ENCODE results near the gene TAF15.

DNA sequence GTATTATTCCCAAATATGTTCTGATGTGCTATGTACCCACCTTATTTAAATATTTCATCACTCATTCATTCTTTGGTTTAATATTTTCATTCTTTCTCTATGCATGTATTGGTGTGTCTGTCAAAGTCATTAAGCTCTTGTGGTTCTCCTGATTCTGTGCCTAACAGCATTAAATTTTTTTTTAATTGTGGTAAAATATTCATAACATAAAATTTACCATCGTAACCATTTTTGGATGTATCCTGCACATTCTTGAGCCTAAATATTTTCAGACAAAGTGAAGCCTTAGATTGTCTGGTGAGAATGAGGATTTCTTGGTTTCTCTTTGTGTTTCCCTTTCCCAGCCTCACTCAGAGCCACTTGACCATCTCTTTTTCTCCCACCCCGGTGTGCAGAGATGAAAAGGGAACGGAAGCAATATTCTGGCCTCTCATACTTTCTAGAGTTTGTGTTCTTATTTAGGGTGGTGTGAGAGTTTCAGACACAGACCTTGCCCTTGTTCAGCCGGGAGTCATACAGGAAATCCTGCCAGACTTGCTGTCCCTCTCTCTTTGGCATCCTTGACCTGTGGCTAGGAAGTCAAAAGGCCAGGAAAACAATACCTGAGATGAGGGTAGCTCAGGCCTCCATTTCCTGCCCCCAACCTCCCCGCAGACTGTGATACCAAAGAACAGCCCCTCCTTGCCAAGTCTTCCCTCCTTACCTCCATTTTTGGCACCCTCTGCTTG, 66.0 kb downstream of the TAF15 start:
- TF ChIP-seq CTCF (IDR thresholded peaks at IDR 0.05) (no peak), POLR2A (IDR thresholded peaks at IDR 0.05) (no peak)

Data from testis (tissue), 2 donors.